AG04449 (cell line): ENCODE measurements around the gene C6.

Experiments
- CTCF ChIA-PET: fragments of 350-600 bp; formaldehyde crosslinking; extraction: SDS; loops from one replicate; lab custom pipeline; 2021; ENCODE audit warnings: antibody characterized with exemption; lab: Yijun Ruan, JAX
- POLR2A ChIA-PET: fragments of 400-600, 350-600 bp; formaldehyde crosslinking; extraction: SDS; loops from one replicate; lab custom pipeline; 2020; ENCODE audit warnings: antibody characterized with exemption, inconsistent platforms; lab: Yijun Ruan, JAX
- DNase-seq: peaks from one replicate; pipeline ENCODE4 v3.0.0-alpha.2; 2010; ENCODE audit warnings: low read depth, low spot score
- H3K4me3 ChIP-seq: 2 replicates; pipeline ENCODE4 v1.5.1; 2011; ENCODE audit warnings: low read depth, mild to moderate bottlenecking, control low read depth, low read length
- CTCF ChIP-seq: IDR thresholded peaks from one replicate; pipeline ENCODE4 v1.5.1; 2011; ENCODE audit warnings: mild to moderate bottlenecking, moderate library complexity, low read length, control low read depth, inconsistent platforms; ENCODE audit not compliant: insufficient read depth; ENCODE audit errors: missing control alignments

C6 gene

GRCh38 chr5:41213340-41213739, at the start of gene C6:
C6 (minus strand) TSS chr5:41213532; CDS start chr5:41203230, 10,302 bp downstream.
- DNase-seq = no peak
- ChIA-PET CTCF (no interaction called here), POLR2A (no interaction called here)
- no peak for TF ChIP-seq CTCF
- H3K4me3 ChIP-seq = no peak within 1 kb of the TSS

GRCh38 chr5:41256400-41256799, 43.1 kb upstream of the C6 start:
- POLR2A ChIA-PET = interaction anchor here (0.7 kb wide), 1 partner anchor 15 kb away, joined by 3 read pairs; no protein-coding TSS in a partner anchor

GRCh38 chr5:41253109-41253508, 39.8 kb upstream of the C6 start:
- TF ChIP-seq CTCF = no peak
- CTCF ChIA-PET = interaction anchor here (1.5 kb wide), 1 partner anchor 389 kb away, joined by 3 read pairs; no protein-coding TSS in a partner anchor
- no peak for DNase-seq
- POLR2A ChIA-PET = no interaction called here
- no peak overlapping the region for H3K4me3 ChIP-seq

More at GRCh38 chr5:41256400-41256799, 43.1 kb upstream of the C6 start:
- CTCF ChIA-PET = no interaction called here
- DNase-seq = no peak
- H3K4me3 ChIP-seq = no peak overlapping the region
- no peak for TF ChIP-seq CTCF

- no peak overlapping the region for H3K4me3 ChIP-seq
- DNase-seq = no peak
- ChIA-PET POLR2A (no interaction called here), CTCF (no interaction called here)
- TF ChIP-seq CTCF = no peak
These were observed 38.7 kb upstream of the C6 start for GRCh38 chr5:41252036-41252435.

GRCh38 chr5:41250351-41250987, 37.1 kb upstream of the C6 start:
- CTCF ChIA-PET = interaction anchor here (1.1 kb wide), 1 partner anchor 22 kb away, joined by 3 read pairs; no protein-coding TSS in a partner anchor
- TF ChIP-seq CTCF = no peak
- no peak overlapping the region for H3K4me3 ChIP-seq
- POLR2A ChIA-PET = no interaction called here
- DNase-seq = no peak

GRCh38 chr5:41247135-41247534, 33.8 kb upstream of the C6 start:
- ChIA-PET CTCF (no interaction called here), POLR2A (no interaction called here)
- H3K4me3 ChIP-seq = no peak overlapping the region
- DNase-seq = no peak
- no peak for TF ChIP-seq CTCF
